OCI-LY7 (cell line): Measurements from ENCODE around the gene ENTPD7. TPM values are rescaled to one million over a fixed set of nuclear protein-coding genes. Genes with fewer than 3 reads are reported as not detected.

ENCODE experiments used
- BruUV-seq: library from RNA; stranded (reverse); fragments of 400-500 nt; replicated peaks from 2 replicates; lab custom pipeline; 2021; lab: Mats Ljungman, UMichigan
- CTCF ChIA-PET: fragments of 300-600 bp; sonication (Branson Sonifier 250); formaldehyde crosslinking; loops from one replicate; lab custom pipeline; 2022; ENCODE audit warnings: antibody characterized with exemption; ENCODE audit not compliant: unreplicated experiment; lab: Charles Lee
- POLR2A ChIA-PET: fragments of 300-600 bp; sonication (Branson Sonifier 250); formaldehyde crosslinking; loops from one replicate; lab custom pipeline; 2022; ENCODE audit warnings: antibody characterized with exemption; lab: Charles Lee
- DNase-seq: peaks from one replicate; pipeline ENCODE4 v3.0.0-alpha.2; 2015; ENCODE audit warnings: low spot score
- H2AFZ ChIP-seq: fragments of 200-600 bp; sonication (generic), shearing (Covaris generic); 2 replicates; pipeline ENCODE4 v1.6.1; 2014; ENCODE audit warnings: mild to moderate bottlenecking, antibody characterized with exemption, low read length, moderate library complexity
- H3K27ac ChIP-seq: fragments of 200-600 bp; sonication (generic); 2 replicates; pipeline ENCODE4 v1.5.1; 2014; ENCODE audit warnings: mixed run types, low read depth, mild to moderate bottlenecking, moderate library complexity, low read length, inconsistent platforms; ENCODE audit not compliant: poor library complexity, severe bottlenecking
- H3K36me3 ChIP-seq: fragments of 200-600 bp; sonication (generic); 2 replicates; pipeline ENCODE4 v1.6.1; 2014; ENCODE audit warnings: mild to moderate bottlenecking, antibody characterized with exemption, low read length, moderate library complexity, mixed read lengths; ENCODE audit not compliant: insufficient read depth
- H3K4me1 ChIP-seq: fragments of 200-600 bp; sonication (generic); 2 replicates; pipeline ENCODE4 v1.5.1; 2014; ENCODE audit warnings: mild to moderate bottlenecking, low read length; ENCODE audit not compliant: insufficient read depth, poor library complexity, severe bottlenecking
- H3K4me2 ChIP-seq: fragments of 200-600 bp; sonication (generic); 2 replicates; pipeline ENCODE4 v1.6.1; 2014; ENCODE audit warnings: mild to moderate bottlenecking, low read length
- H3K4me3 ChIP-seq: fragments of 200-600 bp; sonication (generic); 2 replicates; pipeline ENCODE4 v1.5.1; 2014; ENCODE audit warnings: mild to moderate bottlenecking, low read depth, low read length; ENCODE audit not compliant: poor library complexity, severe bottlenecking
- H3K79me2 ChIP-seq: fragments of 200-600 bp; sonication (generic); 2 replicates; pipeline ENCODE4 v1.6.1; 2016; ENCODE audit warnings: low read depth, mild to moderate bottlenecking, low read length, moderate library complexity, mixed read lengths; ENCODE audit not compliant: insufficient read depth
- H3K9me2 ChIP-seq: fragments of 200-600 bp; sonication (generic); 2 replicates; pipeline ENCODE4 v1.6.1; 2016; ENCODE audit warnings: mild to moderate bottlenecking, low read length, mixed read lengths; ENCODE audit not compliant: insufficient read depth
- H3K9me3 ChIP-seq: fragments of 200-600 bp; sonication (generic); 2 replicates; pipeline ENCODE4 v1.6.1; 2014; ENCODE audit warnings: mild to moderate bottlenecking, mixed run types, low read length, mixed read lengths
- H4K20me1 ChIP-seq: fragments of 200-600 bp; sonication (generic); 2 replicates; pipeline ENCODE4 v1.6.1; 2014; ENCODE audit warnings: mild to moderate bottlenecking, antibody characterized with exemption, low read length, moderate library complexity, mixed read lengths; ENCODE audit not compliant: insufficient read depth
- CTCF ChIP-seq: fragments of 200-600 bp; sonication (generic); conservative IDR thresholded peaks from 2 replicates; pipeline ENCODE4 v1.5.1; 2014; ENCODE audit warnings: mild to moderate bottlenecking, antibody characterized with exemption, low read length, moderate library complexity, mixed read lengths
- EZH2phosphoT487 ChIP-seq: fragments of 200-600 bp; sonication (generic); IDR thresholded peaks from 2 replicates; pipeline ENCODE4 v1.6.1; 2018; ENCODE audit warnings: low read depth, borderline replicate concordance, mild to moderate bottlenecking, mixed run types, antibody characterized with exemption, low read length, moderate library complexity, mixed read lengths
- intact Hi-C: fragments of 100-400 bp; cut with micrococcal nuclease; formaldehyde crosslinking; loops from one replicate; pipeline ENCODE4 v1.10.0; 2022; ENCODE audit not compliant: unreplicated experiment
- total RNA-seq, 2 experiments: library from RNA; depleted of rRNA in 1 of 2; stranded (reverse); fragments of >200 nt in 1 of 2; shearing (Covaris generic) in 1 of 2; gene quantifications; 2 replicates each; pipeline ENCODE4 v1.2.3, GENCODE V29; 2014 to 2022

The ENTPD7 gene
- total RNA-seq, 2 experiments from 2014 or later, result 3.3 to 7.6 TPM

- H3K4me1 ChIP-seq, result peaks cover 25% of the 10 kb centered on the region
- CTCF ChIA-PET, result no interaction called here
Measured at GRCh38 chr10:99617696-99618095, 41.6 kb upstream of the ENTPD7 start.

GRCh38 chr10:99619090-99619800, 40.1 kb upstream of the ENTPD7 start:
- H3K4me2 ChIP-seq, result peak overlapping the region; percentile 90
- no peak for TF ChIP-seq CTCF
- H4K20me1 ChIP-seq, result peaks cover 20% of the 10 kb centered on the region
- ChIA-PET POLR2A (interaction anchor here (0.6 to 1.6 kb wide), 2 partner anchors 189 to 199 kb away, joined by 3 to 7 read pairs; partner anchors contain the start of gene GOT1), CTCF (interaction anchor here (0.7 kb wide), 1 partner anchor 188 kb away, joined by 3 read pairs; no protein-coding TSS in a partner anchor)
- intact Hi-C loops, result no loop called here
- peaks cover 29% of the 10 kb centered on the region; the same call in 1 of the 2 replicates for H3K79me2 ChIP-seq
- no TSS peak for BruUV-seq
- no peaks in the 10 kb centered on the region for H3K9me2 ChIP-seq
- no peak overlapping the region; the same call in 1 of the 2 replicates for H2AFZ ChIP-seq
- no peak overlapping the region for H3K27ac ChIP-seq
- peak; percentile 44 for DNase-seq
- H3K4me1 ChIP-seq, result peaks cover 25% of the 10 kb centered on the region
- peaks cover 15% of the 10 kb centered on the region; the same call in 1 of the 2 replicates for H3K36me3 ChIP-seq
- H3K4me3 ChIP-seq, result peak overlapping the region; percentile 96
- H3K9me3 ChIP-seq, result no peaks in the 10 kb centered on the region

More at GRCh38 chr10:99617696-99618095, 41.6 kb upstream of the ENTPD7 start:
- peaks cover 29% of the 10 kb centered on the region; the same call in 1 of the 2 replicates for H3K79me2 ChIP-seq
- H4K20me1 ChIP-seq, result peaks cover 20% of the 10 kb centered on the region
- H3K4me2 ChIP-seq, result peak overlapping the region; percentile 90
- no peak for DNase-seq
- intact Hi-C loops, result no loop called here
- BruUV-seq, result no TSS peak
- no peaks in the 10 kb centered on the region for H3K9me2 ChIP-seq
- POLR2A ChIA-PET, result interaction anchor here (1.0 kb wide), 1 partner anchor 42 kb away, joined by 4 read pairs; the partner anchor contains the start of gene ENTPD7
- H2AFZ ChIP-seq, result no peak overlapping the region
- H3K4me3 ChIP-seq, result peak overlapping the region; percentile 96
- peaks cover 21% of the 10 kb centered on the region; the same call in 1 of the 2 replicates for H3K36me3 ChIP-seq
- H3K27ac ChIP-seq, result no peak overlapping the region
- H3K9me3 ChIP-seq, result no peaks in the 10 kb centered on the region
- TF ChIP-seq EZH2phosphoT487, result no peak
- no peak for TF ChIP-seq CTCF
